B cell (primary cell): Measurements from ENCODE around the gene UNC93B1. TPM values are rescaled to one million over a fixed set of nuclear protein-coding genes. Genes with fewer than 3 reads are reported as not detected.
"Not testable (repeated sequence)": the region's sequence is repeated elsewhere in the genome, so short reads cannot be mapped to it uniquely, and the experiment has no call there.

ENCODE experiments used
- ATAC-seq: fragments of 200-7000 bp; cut with Tn5 transposase; one replicate; pipeline ENCODE4 v1.10.0; 2021; ENCODE audit warnings: low read depth, mild to moderate bottlenecking, moderate number of reproducible peaks, moderate library complexity
- CTCF ChIA-PET: fragments of 350-600 bp; sonication (Branson Sonifier 250); formaldehyde crosslinking; loops from one replicate; lab custom pipeline; 2021; ENCODE audit warnings: antibody characterized with exemption, inconsistent platforms; lab: Charles Lee
- POLR2A ChIA-PET: fragments of 350-600 bp; sonication (Branson Sonifier 250); formaldehyde crosslinking; loops from one replicate; lab custom pipeline; 2021; ENCODE audit warnings: antibody characterized with exemption; lab: Charles Lee
- DNase-seq: peaks from one replicate; pipeline ENCODE4 v3.0.0; 2013
- H2AFZ ChIP-seq: 2 replicates; pipeline ENCODE4 v1.6.1; 2012; ENCODE audit warnings: mild to moderate bottlenecking, low read depth, low read length; ENCODE audit not compliant: insufficient read depth, poor library complexity, severe bottlenecking
- H3K27ac ChIP-seq, 2 donors: 1 replicate in 1 of 2; 2 replicates in 1 of 2; pipeline ENCODE4 v1.5.1; 2012 to 2013; ENCODE audit warnings: low read length in 2 of 2, mild to moderate bottlenecking in 2 of 2, moderate library complexity in 1 of 2
- H3K27me3 ChIP-seq, 4 experiments: fragments of 200-600 bp in 1 of 4; sonication (generic) in 1 of 4; replicated peaks in 1 of 4; 1 replicate in 2 of 4; 2 replicates in 2 of 4; pipeline versions ENCODE4 v1.6.1 to v1.7.0; 2013 to 2016; ENCODE audit warnings: low read length in 3 of 4, mild to moderate bottlenecking in 2 of 4, mixed read lengths in 1 of 4, moderate library complexity in 1 of 4; ENCODE audit not compliant: insufficient read depth in 4 of 4, control insufficient read depth in 3 of 4; ENCODE audit errors: control extremely low read depth in 1 of 4
- H3K36me3 ChIP-seq, 2 experiments: replicated peaks in 1 of 2; 1 replicate in 1 of 2; 2 replicates in 1 of 2; pipeline versions ENCODE4 v1.6.1 to v1.7.1; 2013; ENCODE audit warnings: low read length in 1 of 2; ENCODE audit not compliant: insufficient read depth in 2 of 2, control insufficient read depth in 1 of 2; ENCODE audit errors: control extremely low read depth in 1 of 2, extremely low read depth in 1 of 2
- H3K4me1 ChIP-seq, 2 donors: fragments of 200-600 bp in 1 of 2; sonication (generic) in 1 of 2; 1 replicate in 1 of 2; 2 replicates in 1 of 2; pipeline versions ENCODE4 v1.5.1 to v1.6.1; 2013 to 2017; ENCODE audit warnings: low read length in 2 of 2; ENCODE audit not compliant: control insufficient read depth in 2 of 2, insufficient read depth in 2 of 2
- H3K4me2 ChIP-seq: replicated peaks from 2 replicates; pipeline ENCODE3; 2012; ENCODE audit warnings: mild to moderate bottlenecking, low read depth, low read length; ENCODE audit not compliant: poor library complexity, severe bottlenecking
- H3K4me3 ChIP-seq, 5 experiments: fragments of 200-600 bp in 1 of 5; sonication (generic) in 1 of 5; 1 replicate in 3 of 5; 2 replicates in 2 of 5; pipeline versions ENCODE4 v1.5.1 to v1.7.0; 2011 to 2016; ENCODE audit warnings: low read length in 4 of 5, mild to moderate bottlenecking in 4 of 5, low read depth in 2 of 5, control low read depth in 1 of 5, moderate library complexity in 1 of 5; ENCODE audit not compliant: insufficient read depth in 1 of 5; ENCODE audit errors: control extremely low read depth in 1 of 5, extremely low read depth in 1 of 5
- H3K79me2 ChIP-seq: fragments of 200-600 bp; sonication (generic); one replicate; pipeline ENCODE4 v1.6.0; 2016; ENCODE audit warnings: low read length; ENCODE audit not compliant: control insufficient read depth, insufficient read depth
- H3K9ac ChIP-seq: fragments of 200-600 bp; sonication (generic); 2 replicates; pipeline ENCODE4 v1.6.1; 2017; ENCODE audit warnings: mild to moderate bottlenecking, low read length, moderate library complexity
- H3K9me3 ChIP-seq, 3 donors: one replicate each; pipeline versions ENCODE4 v1.6.1 to v1.7.1; 2013; ENCODE audit warnings: low read length in 2 of 3; ENCODE audit not compliant: control insufficient read depth in 2 of 3, insufficient read depth in 1 of 3; ENCODE audit errors: control extremely low read depth in 1 of 3
- H4K20me1 ChIP-seq: 2 replicates; pipeline ENCODE4 v1.6.0; 2012; ENCODE audit warnings: mild to moderate bottlenecking, low read length; ENCODE audit not compliant: insufficient read depth, control insufficient read depth, poor library complexity, severe bottlenecking
- H3K27ac Mint-ChIP-seq: one replicate; pipeline ENCODE4 v1.8.0; 2021; ENCODE audit warnings: mixed read lengths
- H3K27me3 Mint-ChIP-seq: one replicate; pipeline ENCODE4 v1.8.0; 2021; ENCODE audit warnings: mixed read lengths
- H3K4me1 Mint-ChIP-seq: one replicate; pipeline ENCODE4 v1.8.0; 2021; ENCODE audit warnings: mixed read lengths
- H3K4me3 Mint-ChIP-seq: one replicate; pipeline ENCODE4 v1.8.0; 2021; ENCODE audit warnings: mixed read lengths
- H3K9me3 Mint-ChIP-seq: one replicate; pipeline ENCODE4 v1.8.0; 2022; ENCODE audit warnings: mixed read lengths; ENCODE audit not compliant: insufficient read depth
- WGBS: methylation state at CpG from one replicate; pipeline ENCODE4 v1.1.5; 2013; ENCODE audit warnings: missing lambda C conversion rate; ENCODE audit not compliant: insufficient coverage; 5-methylcytosine and 5-hydroxymethylcytosine counted together
- intact Hi-C: fragments of 100-400 bp; cut with micrococcal nuclease; formaldehyde crosslinking; loops from one replicate; pipeline ENCODE4 v1.10.0; 2022
- polyA plus RNA-seq: library from polyadenylated mRNA; depleted of rRNA; stranded (reverse); fragments of >200 nt; gene quantifications from 2 replicates; pipeline ENCODE4 v1.2.3, GENCODE V29; 2012
- total RNA-seq, 2 donors: library from RNA; stranded (reverse); fragments of 120-200 nt in 1 of 2; gene quantifications; 1 replicate in 1 of 2; 2 replicates in 1 of 2; pipeline versions ENCODE4 v1.2.3 to v1.2.4, GENCODE V29; 2013 to 2022

The UNC93B1 gene
- total and polyA plus RNA-seq, 2 donors (not counting 1 experiment from before 2014, with no cell fraction given): 114 to 308 TPM

GRCh38 chr11:67950705-67951104 is 53.2 kb downstream of the UNC93B1 start:
- DNase-seq, H3K4me1 Mint-ChIP-seq, H3K79me2 ChIP-seq, H3K27me3 ChIP-seq, H2AFZ ChIP-seq, H3K36me3 ChIP-seq, H3K9me3 ChIP-seq, ATAC-seq, H3K9ac ChIP-seq, H3K4me2 ChIP-seq, H3K4me3 Mint-ChIP-seq, H3K4me1 ChIP-seq, H3K27ac Mint-ChIP-seq, intact Hi-C loops, H3K4me3 ChIP-seq, H3K9me3 Mint-ChIP-seq, H3K27ac ChIP-seq, POLR2A ChIA-PET, H4K20me1 ChIP-seq, CTCF ChIA-PET: not testable (repeated sequence)
- WGBS: 100% methylated on average over 1 of the region's 8 CpGs
- peaks cover 20% of the 10 kb centered on the region for H3K27me3 Mint-ChIP-seq

- H2AFZ ChIP-seq, H3K9ac ChIP-seq, DNase-seq, H4K20me1 ChIP-seq, H3K27ac ChIP-seq, H3K4me3 ChIP-seq, H3K4me2 ChIP-seq, intact Hi-C loops, H3K9me3 Mint-ChIP-seq, POLR2A ChIA-PET, H3K36me3 ChIP-seq, CTCF ChIA-PET, H3K27me3 ChIP-seq, H3K27me3 Mint-ChIP-seq, H3K4me1 Mint-ChIP-seq, H3K4me3 Mint-ChIP-seq, ATAC-seq, H3K79me2 ChIP-seq, H3K9me3 ChIP-seq, H3K4me1 ChIP-seq: not testable (repeated sequence)
- H3K27ac Mint-ChIP-seq: peak overlapping the region; percentile 37
- no CpG with 5 or more reads among the region's 7 CpGs for WGBS
Observed at GRCh38 chr11:67947785-67948184, 56.1 kb downstream of the UNC93B1 start.

- WGBS: 100% methylated on average over 1 of the region's 4 CpGs
- H3K9ac ChIP-seq, H3K27me3 Mint-ChIP-seq, H3K36me3 ChIP-seq, POLR2A ChIA-PET, H3K9me3 ChIP-seq, H3K4me3 Mint-ChIP-seq, H3K4me3 ChIP-seq, H3K27ac Mint-ChIP-seq, H3K4me2 ChIP-seq, ATAC-seq, H3K9me3 Mint-ChIP-seq, H2AFZ ChIP-seq, CTCF ChIA-PET, H3K4me1 Mint-ChIP-seq, H3K27ac ChIP-seq, DNase-seq, H3K79me2 ChIP-seq, intact Hi-C loops, H3K27me3 ChIP-seq, H4K20me1 ChIP-seq, H3K4me1 ChIP-seq: not testable (repeated sequence)
Observed at GRCh38 chr11:67946403-67946802, 57.5 kb downstream of the UNC93B1 start.

DNA sequence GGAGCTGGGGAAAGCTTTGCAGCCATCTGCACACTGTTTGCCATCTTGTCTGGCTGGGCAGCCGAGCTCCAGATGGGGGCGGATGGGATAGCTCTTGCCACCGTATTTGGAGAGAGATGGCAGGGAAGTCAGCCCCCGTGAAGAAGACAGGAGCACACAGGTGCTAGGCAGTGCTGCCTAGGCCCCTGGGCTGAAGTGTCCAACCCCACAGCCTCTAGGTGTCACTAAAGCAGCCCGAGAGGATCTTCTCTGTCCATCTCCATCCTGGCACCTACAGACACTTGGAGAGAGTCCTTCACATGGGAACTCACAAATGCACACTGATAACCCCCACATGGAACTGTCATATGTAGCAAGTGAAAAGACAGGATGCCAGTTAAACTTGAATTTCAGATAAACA is 60.5 kb downstream of the UNC93B1 start:
- H3K9ac ChIP-seq, DNase-seq, H3K4me1 ChIP-seq, H3K79me2 ChIP-seq, POLR2A ChIA-PET, H3K4me2 ChIP-seq, CTCF ChIA-PET, H4K20me1 ChIP-seq, ATAC-seq, H3K27me3 ChIP-seq, H3K27ac Mint-ChIP-seq, H3K27me3 Mint-ChIP-seq, intact Hi-C loops, H3K9me3 Mint-ChIP-seq, H3K27ac ChIP-seq, H3K9me3 ChIP-seq, H3K4me3 Mint-ChIP-seq, H3K4me3 ChIP-seq, H3K4me1 Mint-ChIP-seq, H3K36me3 ChIP-seq, H2AFZ ChIP-seq: not testable (repeated sequence)
- 82% methylated on average over 3 of the region's 5 CpGs for WGBS
